ENCODE measurements around the gene EYA4. TPM values are rescaled to one million over a fixed set of nuclear protein-coding genes. Genes with fewer than 3 reads are reported as not detected.

The EYA4 gene
- polyA plus RNA-seq, 1 of the 3 experiments (the other 2 are of a cell fraction): 0.08 TPM

DNA sequence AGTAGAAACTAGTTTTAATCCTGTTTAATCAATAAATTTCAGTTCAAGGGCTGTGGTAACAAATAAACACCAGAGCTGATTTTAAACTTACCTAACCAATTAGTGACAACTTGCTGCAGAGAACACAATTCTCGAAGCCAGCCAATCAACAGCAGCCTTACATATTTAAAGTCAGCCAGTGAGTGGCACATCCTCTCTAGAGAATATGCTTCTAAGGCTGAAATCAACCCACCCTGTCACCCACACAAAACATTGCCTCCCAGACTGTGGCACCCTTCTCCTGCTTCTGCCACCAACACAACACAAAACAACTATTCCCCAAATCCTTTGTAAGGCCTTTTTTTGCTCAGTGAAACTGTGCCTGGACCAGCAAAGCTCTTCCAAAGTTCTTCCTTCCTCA, 306.0 kb downstream of the EYA4 start:
- ChIA-PET CTCF (interaction anchor here (1.6 kb wide), 1 partner anchor 22 kb away, joined by 4 read pairs; no protein-coding TSS in a partner anchor), POLR2A (no interaction called here)
- Histone ChIP-seq H3K4me1 (ENCODE audit: control insufficient read depth in 1 of 2, insufficient read depth in 2 of 2, low read depth in 1 of 2, low read length in 1 of 2) (0 out of 4 replicates have a peak, but pooled peaks cover 0 to under 1% of the 10 kb centered on the region in 2 experiments), H3F3A (replicated peaks; ENCODE audit: insufficient read depth) (peaks cover 3% of the 10 kb centered on the region), H3K36me3 (replicated peaks in 1 of 2; ENCODE audit: control insufficient read depth in 1 of 2, insufficient read depth in 2 of 2, low read length in 1 of 2) (no peaks in the 10 kb centered on the region), H3K79me2 (ENCODE audit: insufficient read depth) (no peaks in the 10 kb centered on the region), H3K27ac (ENCODE audit: low read depth in 2 of 2, low read length in 1 of 2) (no peak overlapping the region), H3K9me2 (no peaks in the 10 kb centered on the region), H2AFZ (ENCODE audit: low read depth) (no peak overlapping the region), H3K9me3 (no peaks in the 10 kb centered on the region), H3K4me3 (ENCODE audit: low read depth in 2 of 2, low read length in 1 of 2) (no peak overlapping the region), H3K9ac (no peak overlapping the region), H3K4me2 (no peak overlapping the region), H4K20me1 (ENCODE audit: insufficient read depth) (no peaks in the 10 kb centered on the region), H3K27me3 (ENCODE audit: insufficient read depth) (no peaks in the 10 kb centered on the region)
- no peak for TF ChIP-seq JUND (IDR thresholded peaks at IDR 0.05)
- no peak for TF ChIP-seq NFIC (IDR thresholded peaks at IDR 0.05; ENCODE audit: borderline replicate concordance)
- TF ChIP-seq, protein P1, sequence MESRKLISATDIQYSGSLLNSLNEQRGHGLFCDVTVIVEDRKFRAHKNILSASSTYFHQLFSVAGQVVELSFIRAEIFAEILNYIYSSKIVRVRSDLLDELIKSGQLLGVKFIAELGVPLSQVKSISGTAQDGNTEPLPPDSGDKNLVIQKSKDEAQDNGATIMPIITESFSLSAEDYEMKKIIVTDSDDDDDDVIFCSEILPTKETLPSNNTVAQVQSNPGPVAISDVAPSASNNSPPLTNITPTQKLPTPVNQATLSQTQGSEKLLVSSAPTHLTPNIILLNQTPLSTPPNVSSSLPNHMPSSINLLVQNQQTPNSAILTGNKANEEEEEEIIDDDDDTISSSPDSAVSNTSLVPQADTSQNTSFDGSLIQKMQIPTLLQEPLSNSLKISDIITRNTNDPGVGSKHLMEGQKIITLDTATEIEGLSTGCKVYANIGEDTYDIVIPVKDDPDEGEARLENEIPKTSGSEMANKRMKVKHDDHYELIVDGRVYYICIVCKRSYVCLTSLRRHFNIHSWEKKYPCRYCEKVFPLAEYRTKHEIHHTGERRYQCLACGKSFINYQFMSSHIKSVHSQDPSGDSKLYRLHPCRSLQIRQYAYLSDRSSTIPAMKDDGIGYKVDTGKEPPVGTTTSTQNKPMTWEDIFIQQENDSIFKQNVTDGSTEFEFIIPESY (IDR thresholded peaks at IDR 0.05; ENCODE audit: borderline replicate concordance, low read depth): no peak
- no peak for TF ChIP-seq SMC3 (IDR thresholded peaks at IDR 0.05; ENCODE audit: low read depth, low read length)
- TF ChIP-seq TCF12 (IDR thresholded peaks at IDR 0.05): no peak
- TF ChIP-seq ELF1 (IDR thresholded peaks at IDR 0.05): no peak
- TF ChIP-seq NRF1 (IDR thresholded peaks at IDR 0.05; ENCODE audit: low read depth, low read length): no peak
- no peak for TF ChIP-seq YY1 (IDR thresholded peaks at IDR 0.05; ENCODE audit: low read depth)
- TF ChIP-seq, protein P2, sequence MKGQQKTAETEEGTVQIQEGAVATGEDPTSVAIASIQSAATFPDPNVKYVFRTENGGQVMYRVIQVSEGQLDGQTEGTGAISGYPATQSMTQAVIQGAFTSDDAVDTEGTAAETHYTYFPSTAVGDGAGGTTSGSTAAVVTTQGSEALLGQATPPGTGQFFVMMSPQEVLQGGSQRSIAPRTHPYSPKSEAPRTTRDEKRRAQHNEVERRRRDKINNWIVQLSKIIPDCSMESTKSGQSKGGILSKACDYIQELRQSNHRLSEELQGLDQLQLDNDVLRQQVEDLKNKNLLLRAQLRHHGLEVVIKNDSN (IDR thresholded peaks at IDR 0.05; ENCODE audit: borderline replicate concordance, low read depth): no peak
- TF ChIP-seq GATA2 (CRISPR knock-in tag; IDR thresholded peaks at IDR 0.05): no peak
- TF ChIP-seq MXI1 (IDR thresholded peaks at IDR 0.05; ENCODE audit: low read depth, low read length): no peak
- TF ChIP-seq EZH2phosphoT487 (IDR thresholded peaks at IDR 0.05; ENCODE audit: borderline replicate concordance, low read depth): no peak
- no peak for DNase-seq
- 11% methylated on average over 1 of the region's 1 CpG for WGBS (ENCODE audit: low lambda C conversion rate)

DNA sequence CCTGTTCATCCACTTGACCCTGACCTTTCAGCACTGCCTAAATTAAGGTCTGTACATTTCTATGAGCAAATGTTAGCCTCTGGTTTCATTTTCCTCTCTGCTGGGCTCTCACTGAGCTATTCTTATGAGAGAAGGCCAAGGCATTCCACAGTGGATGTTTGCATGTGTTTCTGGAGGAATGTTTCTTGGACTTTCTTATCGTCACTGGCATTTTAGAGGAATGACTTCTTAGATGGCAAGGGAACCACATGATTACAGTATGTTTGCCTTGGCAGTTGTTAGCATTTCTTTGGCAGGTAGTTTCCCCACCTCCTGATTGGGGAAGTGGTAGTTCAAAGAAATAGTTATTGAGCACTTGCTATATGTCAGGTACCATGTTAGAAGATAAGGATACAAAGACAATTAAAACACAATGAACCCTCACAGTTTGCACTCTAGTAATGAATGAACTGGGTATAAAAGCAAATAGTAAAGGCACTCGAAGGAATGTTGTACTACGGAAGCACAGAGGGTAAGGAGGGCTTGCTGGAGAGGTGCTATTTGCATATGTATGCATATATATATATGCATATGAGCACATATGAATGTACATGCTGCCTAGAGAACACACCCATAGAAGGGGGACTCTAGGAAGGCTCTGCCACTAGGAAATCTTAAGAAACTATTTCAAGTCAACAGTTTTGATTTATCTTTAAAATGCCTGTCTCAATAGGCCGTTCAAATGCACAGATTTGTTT, 307.4 kb downstream of the EYA4 start:
- H3K9me2 ChIP-seq: no peaks in the 10 kb centered on the region
- POLR2A ChIA-PET: no interaction called here
- 0% methylated on average over 4 of the region's 4 CpGs for WGBS (ENCODE audit: low lambda C conversion rate)
- no peak overlapping the region for H3K4me3 ChIP-seq (ENCODE audit: low read depth in 2 of 2, low read length in 1 of 2)
- H3K4me1 ChIP-seq (ENCODE audit: control insufficient read depth in 1 of 2, insufficient read depth in 2 of 2, low read depth in 1 of 2, low read length in 1 of 2): 0 out of 4 replicates have a peak, but pooled peaks cover 0 to 5% of the 10 kb centered on the region in 2 experiments
- no peak overlapping the region for H2AFZ ChIP-seq (ENCODE audit: low read depth)
- no peak overlapping the region for H3K9ac ChIP-seq
- H4K20me1 ChIP-seq (ENCODE audit: insufficient read depth): no peaks in the 10 kb centered on the region
- H3K9me3 ChIP-seq: no peaks in the 10 kb centered on the region
- H3K27me3 ChIP-seq (ENCODE audit: insufficient read depth): no peaks in the 10 kb centered on the region
- H3F3A ChIP-seq (replicated peaks; ENCODE audit: insufficient read depth): peaks cover 3% of the 10 kb centered on the region
- H3K79me2 ChIP-seq (ENCODE audit: insufficient read depth): no peaks in the 10 kb centered on the region
- no peak for TF ChIP-seq TCF12 (IDR thresholded peaks at IDR 0.05)
- no peaks in the 10 kb centered on the region for H3K36me3 ChIP-seq (replicated peaks in 1 of 2; ENCODE audit: control insufficient read depth in 1 of 2, insufficient read depth in 2 of 2, low read length in 1 of 2)
- CTCF ChIA-PET: interaction anchor here (1.6 kb wide), 2 partner anchors 20 to 718 kb away, joined by 4 to 6 read pairs; no protein-coding TSS in a partner anchor
- H3K4me2 ChIP-seq: no peak overlapping the region
- DNase-seq: no peak
- H3K27ac ChIP-seq (ENCODE audit: low read depth in 2 of 2, low read length in 1 of 2): no peak overlapping the region
